Stimulated activated CD4-positive, alpha-beta T cell treated with anti-CD3 and anti-CD28 coated beads, Interleukin-4, amount 100 ng/mL, for 48 hours (primary cell): ENCODE measurements around the gene MBLAC1.
"Not testable (repeated sequence)": the region's sequence is repeated elsewhere in the genome, so short reads cannot be mapped to it uniquely, and the experiment has no call there.

ENCODE experiments used
- DNase-seq, 2 donors: peaks; one replicate each; pipeline ENCODE4 v3.0.0-alpha.2; 2020; ENCODE audit warnings: low read depth in 2 of 2

MBLAC1 gene

GRCh38 chr7:100122568-100122967, 4.2 kb upstream of the MBLAC1 start:
- DNase-seq = no peak

- DNase-seq = no peak
Measured at GRCh38 chr7:100124301-100125230, 2.2 kb upstream of the MBLAC1 start.

DNA sequence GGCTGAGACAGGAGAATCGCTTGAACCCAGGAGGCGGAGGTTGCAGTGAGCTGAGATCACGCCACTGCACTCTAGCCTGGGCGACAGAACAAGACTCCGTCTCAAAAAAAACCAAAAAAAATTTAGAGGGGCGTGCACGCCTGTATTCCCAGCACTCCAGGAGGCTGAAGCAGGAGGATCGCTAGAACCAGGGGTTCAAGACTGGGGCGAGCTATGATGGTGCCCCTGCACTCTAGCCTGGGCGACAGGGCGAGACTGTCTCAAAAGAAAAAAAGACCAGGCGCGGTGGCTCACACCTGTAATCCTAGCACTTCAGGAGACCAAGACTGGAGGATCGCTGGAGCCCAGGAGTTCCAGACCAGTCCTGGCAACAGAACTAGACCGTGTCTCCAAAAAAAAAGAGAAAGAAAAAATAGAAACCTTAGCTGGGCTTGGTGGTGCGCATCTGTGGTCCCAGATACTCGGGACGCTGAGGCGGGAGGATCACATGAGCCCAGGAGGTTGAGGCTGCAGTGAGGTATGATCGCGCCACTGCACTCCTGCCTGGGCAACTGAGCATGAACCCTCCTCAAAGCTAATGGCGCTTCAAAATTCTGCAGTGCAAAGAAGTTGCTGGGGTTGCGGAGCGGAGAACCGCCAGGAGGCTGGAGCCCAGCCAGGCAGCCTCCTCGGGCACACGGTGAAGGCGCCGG, 382 bp upstream of the MBLAC1 start:
- no peak for DNase-seq

DNA sequence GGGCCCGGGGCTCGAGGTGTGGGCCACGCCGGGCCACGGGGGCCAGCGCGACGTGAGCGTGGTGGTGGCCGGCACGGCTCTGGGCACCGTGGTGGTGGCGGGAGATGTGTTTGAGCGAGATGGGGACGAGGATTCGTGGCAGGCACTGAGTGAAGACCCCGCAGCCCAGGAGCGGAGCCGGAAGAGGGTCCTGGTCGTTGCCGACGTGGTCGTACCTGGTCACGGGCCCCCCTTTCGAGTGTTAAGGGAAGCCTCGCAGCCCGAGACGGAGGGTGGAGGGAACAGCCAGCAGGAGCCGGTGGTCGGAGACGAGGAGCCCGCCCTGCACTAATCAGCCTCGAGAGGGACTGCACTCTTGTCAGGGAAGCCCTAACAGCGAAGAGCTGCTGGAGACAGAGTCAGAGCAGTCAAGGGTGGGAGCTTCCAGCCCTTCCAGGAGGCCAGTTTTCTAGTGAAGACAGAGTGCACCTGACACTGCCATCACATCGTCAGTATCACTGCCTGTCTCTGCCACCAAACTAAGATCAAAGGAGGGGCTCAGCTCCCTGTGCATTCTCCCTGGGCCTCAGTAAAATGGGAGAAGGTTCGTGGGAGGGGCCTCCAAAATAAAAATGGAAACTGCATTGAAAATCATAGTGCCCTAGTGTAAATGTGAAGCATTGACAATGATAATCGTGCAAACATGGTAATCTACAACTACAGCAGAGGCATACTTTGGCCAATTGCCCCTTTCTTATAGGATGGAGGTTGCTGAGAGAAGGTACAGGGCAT, 1.3 kb downstream of the MBLAC1 start:
- DNase-seq = peak in 1 of 2 donors; percentile 22

GRCh38 chr7:100128637-100128963, 1.8 kb downstream of the MBLAC1 start:
- DNase-seq = no peak

DNA sequence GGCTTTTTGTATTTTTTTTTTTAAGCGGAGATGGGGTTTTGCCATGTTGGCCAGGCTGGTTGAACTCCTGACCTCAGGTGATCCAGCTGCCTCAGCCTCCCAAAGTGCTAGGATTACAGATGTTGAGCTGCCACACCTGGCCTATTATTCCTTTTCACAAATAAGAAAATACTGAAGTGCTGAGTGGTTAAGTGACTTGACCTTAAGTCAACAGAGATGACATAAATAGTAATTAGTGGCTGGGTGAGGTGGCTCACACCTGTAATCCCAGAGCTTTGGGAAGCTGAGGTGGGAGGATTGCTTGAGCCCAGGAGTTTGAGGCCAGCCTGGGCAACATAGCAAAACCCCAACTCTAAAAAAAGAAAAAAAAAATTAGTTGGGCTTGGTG, 3.4 kb downstream of the MBLAC1 start:
- DNase-seq = not testable (repeated sequence)

GRCh38 chr7:100130608-100131453, 4.1 kb downstream of the MBLAC1 start:
- DNase-seq = peak; percentile 79 to 87

DNA sequence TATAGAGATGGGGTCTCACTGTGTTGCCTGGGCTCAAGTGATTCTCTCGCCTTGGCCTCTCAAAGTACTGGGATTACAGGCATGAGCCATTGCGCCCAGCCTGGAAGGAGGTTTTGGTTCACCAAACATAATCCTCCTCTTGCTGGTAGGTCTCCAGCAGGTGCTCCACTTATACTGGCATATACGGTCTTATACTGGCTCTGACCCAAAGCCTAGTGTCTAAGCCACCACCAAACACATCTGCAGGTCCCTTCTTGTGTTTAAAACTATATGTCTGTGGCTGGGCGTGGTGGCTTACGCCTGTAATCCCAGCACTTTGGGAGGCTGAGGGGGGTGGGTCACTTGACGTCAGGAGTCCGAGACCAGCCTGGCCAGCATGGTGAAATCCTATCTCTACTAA, 5.4 kb downstream of the MBLAC1 start:
- DNase-seq = no peak

GRCh38 chr7:100132697-100133151, 6.0 kb downstream of the MBLAC1 start:
- DNase-seq = peak; percentile 46 to 48

GRCh38 chr7:100137851-100138760, 11.3 kb downstream of the MBLAC1 start:
- no peak for DNase-seq

- DNase-seq = no peak
Measured at GRCh38 chr7:100141555-100141949, 14.8 kb downstream of the MBLAC1 start.

DNA sequence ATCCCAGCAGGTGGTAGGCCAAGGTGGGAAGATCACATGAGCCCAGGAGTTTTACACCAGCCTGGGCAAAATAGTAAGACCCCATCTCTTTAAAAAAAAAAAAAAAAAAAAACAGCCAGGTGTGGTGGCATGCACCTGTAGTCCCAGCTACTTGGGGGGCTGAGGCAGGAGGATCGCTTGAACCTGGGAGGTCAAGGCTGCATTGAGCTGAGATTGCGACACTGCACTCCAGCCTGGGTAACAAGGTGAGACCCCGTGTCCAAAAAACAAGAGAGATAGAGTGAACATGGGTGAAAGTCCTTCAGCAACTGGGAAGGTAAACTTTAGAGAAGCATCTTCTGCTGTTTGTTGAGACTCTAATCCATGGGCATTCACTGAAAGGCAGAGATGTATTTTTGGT, 15.7 kb downstream of the MBLAC1 start:
- DNase-seq = no peak

DNA sequence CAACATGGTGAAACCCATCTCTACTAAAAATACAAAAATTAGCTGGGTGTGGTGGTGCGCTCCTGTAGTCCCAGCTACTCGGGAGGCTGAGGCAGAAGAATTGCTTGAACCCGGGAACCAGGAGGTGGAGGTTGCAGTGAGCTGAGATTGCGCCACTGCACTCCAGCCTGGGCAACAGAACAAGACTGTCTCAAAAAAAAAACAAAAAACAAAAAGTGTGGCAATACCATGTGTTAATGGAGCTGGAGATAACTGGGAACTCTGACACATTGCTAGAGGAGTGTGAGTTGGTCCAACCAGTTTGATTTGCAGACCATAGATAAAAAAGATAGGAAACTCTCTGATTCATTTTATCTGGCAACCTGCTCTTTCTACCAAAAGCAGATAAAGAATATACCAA, 19.6 kb downstream of the MBLAC1 start:
- DNase-seq = not testable (repeated sequence)

GRCh38 chr7:100147278-100147677, 20.5 kb downstream of the MBLAC1 start:
- no peak for DNase-seq

GRCh38 chr7:100148225-100148558, 21.4 kb downstream of the MBLAC1 start:
- DNase-seq = no peak

DNA sequence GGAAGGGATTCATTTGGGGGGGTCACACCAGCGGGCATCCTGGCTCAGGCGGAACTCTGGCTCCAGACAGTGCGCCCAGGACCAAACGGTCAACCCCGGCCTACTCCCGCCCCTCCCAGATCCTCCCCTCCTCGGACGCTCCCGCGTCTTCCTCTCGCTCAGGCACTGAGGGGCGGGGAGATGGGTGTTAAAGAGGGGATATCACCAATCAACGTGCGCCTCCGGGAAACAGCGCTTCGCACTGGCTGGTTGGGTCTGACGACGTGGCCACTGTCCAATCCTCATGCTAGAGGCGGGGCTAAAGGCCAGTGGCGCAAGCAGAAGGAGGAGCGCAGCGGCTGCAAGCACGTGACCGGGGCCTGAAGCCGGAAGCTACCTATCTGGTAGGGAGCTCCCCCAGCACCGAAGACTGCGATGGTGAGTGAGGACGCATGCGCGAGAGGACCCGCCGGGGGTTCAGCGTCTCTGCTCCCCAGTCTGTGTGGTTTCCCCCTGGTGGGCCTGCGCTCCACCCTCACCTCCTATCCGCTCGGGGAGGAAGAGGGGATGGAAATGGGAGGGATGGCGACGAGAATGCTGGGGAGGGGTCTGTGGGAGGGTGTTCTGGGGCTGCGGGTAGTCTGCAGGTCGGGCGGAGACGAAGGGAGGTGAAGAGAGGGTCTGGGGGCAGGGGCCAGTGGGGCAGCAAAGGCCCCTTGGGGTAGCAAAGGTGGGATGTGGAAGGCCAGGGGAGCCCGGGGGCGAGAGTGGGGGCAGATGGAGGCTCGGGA, 22.0 kb downstream of the MBLAC1 start, which contains the start of gene LAMTOR4:
Gene LAMTOR4 (plus strand): TSS at position 360 of the 770 bp plus-strand sequence. CDS start 55 bp downstream, at position 415.
- peak; percentile 90 to 98 for DNase-seq

- DNase-seq = no peak
Measured at GRCh38 chr7:100152404-100152803, 25.6 kb downstream of the MBLAC1 start.

GRCh38 chr7:100152937-100153666, 26.3 kb downstream of the MBLAC1 start:
- DNase-seq = no peak
